Measurements from ENCODE around the gene POLR2E. TPM values are rescaled to one million over a fixed set of nuclear protein-coding genes. Genes with fewer than 3 reads are reported as not detected.

POLR2E gene
- total and polyA plus RNA-seq, 2 donors from 2014 or later, result 158 to 189 TPM

DNA sequence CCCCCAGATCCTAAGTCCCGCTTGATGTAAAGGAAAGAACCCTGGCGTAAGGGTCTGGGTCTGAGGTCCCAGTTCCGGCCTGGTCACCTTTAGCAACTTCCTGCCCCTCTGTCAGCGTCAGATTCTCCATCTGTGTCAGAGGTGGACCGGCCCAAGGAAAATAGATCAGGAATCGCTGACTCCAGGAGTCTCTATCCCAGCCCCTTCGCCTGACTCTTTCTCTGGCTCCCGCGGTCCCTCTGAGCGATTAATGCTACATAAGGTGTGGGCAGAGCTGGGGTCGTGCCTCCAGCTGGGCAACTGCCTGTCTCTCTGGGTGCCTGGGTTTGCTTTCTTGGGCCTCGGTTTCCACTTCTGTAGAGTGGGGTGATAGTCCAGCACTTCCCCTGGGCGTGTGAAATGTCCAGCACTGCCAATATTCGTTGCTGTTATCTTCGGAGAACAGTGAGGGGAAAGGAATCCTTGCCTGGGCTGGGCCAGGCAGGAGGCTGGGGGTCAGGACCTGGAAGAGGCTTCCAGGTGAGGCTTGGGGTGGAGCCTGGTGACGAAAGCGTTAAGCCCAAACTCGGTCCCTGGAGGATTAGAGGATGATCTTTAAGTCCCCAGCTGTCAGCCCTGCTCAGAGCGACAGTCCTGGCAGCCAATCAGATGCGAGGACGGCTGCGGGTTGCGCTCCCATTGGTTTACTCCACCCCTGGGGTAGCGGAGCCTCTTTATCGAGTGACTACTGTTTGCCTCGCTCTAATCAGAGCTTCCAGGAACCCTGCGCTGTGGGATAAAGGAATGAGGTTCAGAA lies 54.5 kb downstream of the POLR2E start:
- intact Hi-C loops (cut with DNase I), result no loop called here
- Histone ChIP-seq H3K4me1 (ENCODE audit: control insufficient read depth in 2 of 3, insufficient read depth in 2 of 3, low read depth in 1 of 3, low read length in 3 of 3) (peaks cover 0 to 19% (median 9%) of the 10 kb centered on the region in 3 donors), H3K9ac (ENCODE audit: low read length in 3 of 3) (peak overlapping the region in 2 of 3 donors; percentile 27 to 71), H3K9me3 (ENCODE audit: control insufficient read depth in 2 of 3, insufficient read depth in 1 of 3, low read length in 3 of 3) (no peaks in the 10 kb centered on the region), H3K27ac (ENCODE audit: low read depth in 2 of 2, low read length in 2 of 2) (peak overlapping the region in 1 of 2 donors; percentile 43), H3K4me3 (ENCODE audit: low read length in 3 of 3) (peak overlapping the region; percentile 46 to 74 (median 51)), H3K27me3 (ENCODE audit: control insufficient read depth, insufficient read depth, low read length) (no peaks in the 10 kb centered on the region), H3K36me3 (ENCODE audit: control insufficient read depth in 2 of 3, insufficient read depth in 3 of 3, low read length in 3 of 3) (no peaks in the 10 kb centered on the region)
- TF ChIP-seq, protein P1, sequence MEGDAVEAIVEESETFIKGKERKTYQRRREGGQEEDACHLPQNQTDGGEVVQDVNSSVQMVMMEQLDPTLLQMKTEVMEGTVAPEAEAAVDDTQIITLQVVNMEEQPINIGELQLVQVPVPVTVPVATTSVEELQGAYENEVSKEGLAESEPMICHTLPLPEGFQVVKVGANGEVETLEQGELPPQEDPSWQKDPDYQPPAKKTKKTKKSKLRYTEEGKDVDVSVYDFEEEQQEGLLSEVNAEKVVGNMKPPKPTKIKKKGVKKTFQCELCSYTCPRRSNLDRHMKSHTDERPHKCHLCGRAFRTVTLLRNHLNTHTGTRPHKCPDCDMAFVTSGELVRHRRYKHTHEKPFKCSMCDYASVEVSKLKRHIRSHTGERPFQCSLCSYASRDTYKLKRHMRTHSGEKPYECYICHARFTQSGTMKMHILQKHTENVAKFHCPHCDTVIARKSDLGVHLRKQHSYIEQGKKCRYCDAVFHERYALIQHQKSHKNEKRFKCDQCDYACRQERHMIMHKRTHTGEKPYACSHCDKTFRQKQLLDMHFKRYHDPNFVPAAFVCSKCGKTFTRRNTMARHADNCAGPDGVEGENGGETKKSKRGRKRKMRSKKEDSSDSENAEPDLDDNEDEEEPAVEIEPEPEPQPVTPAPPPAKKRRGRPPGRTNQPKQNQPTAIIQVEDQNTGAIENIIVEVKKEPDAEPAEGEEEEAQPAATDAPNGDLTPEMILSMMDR (IDR thresholded peaks at IDR 0.05; ENCODE audit: borderline replicate concordance, extremely low read depth, insufficient read depth), result no peak
- FAIRE-seq (no peak), DNase-seq (peak; percentile 88 to 95 (median 91))

DNA sequence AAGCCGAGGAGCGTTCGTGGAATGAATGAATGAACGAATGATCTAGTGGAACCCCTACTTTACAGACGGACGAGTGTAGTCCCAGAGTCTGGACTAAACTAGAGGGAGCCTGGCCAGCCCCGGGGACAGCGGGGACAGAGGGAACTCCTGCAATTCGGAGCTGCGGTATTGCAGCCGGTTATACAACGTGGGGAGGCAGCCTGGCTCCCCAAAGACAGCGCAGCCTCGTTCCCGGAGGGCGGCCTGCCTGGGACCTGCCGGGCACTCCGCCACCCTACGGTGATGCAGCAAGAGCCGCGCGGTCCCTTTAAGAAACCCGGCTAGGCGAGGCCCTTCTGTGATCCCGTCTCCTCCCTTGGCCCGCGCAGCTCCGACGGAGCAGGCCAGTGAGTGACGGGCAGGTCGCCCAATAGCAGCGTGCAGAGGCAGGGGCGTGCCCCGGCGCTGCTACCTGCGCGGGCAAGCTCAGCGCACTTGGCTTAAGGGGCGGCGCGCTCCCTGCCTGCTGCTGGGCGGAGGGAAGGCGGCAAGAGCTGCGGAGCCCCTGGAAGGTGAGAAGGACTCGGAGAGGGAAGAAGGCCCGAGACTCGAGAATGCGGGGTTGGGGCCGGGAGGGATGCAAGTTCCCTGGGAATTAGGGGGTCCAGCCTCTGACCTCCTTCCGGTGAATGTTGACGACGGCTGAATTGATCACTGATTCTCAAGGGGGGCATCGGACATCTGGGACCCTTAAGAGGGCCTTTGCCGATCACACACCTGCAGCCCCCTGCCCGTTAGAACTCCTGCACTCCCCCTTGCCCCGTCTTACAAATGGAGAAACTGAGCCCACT lies 55.3 kb downstream of the POLR2E start, which contains the start of gene ABCA7:
Gene ABCA7 (plus strand): TSS at position 462 of the 830 bp plus-strand sequence. CDS start 1,255 bp downstream, outside the sequence.
- intact Hi-C loops (cut with DNase I), result no loop called here
- H3K4me3 ChIP-seq (ENCODE audit: low read length in 3 of 3), result peak within 1 kb of the TSS; percentile 46 to 74 (median 51)
- DNase-seq (peak; percentile 98 to 99 (median 99)), FAIRE-seq (no peak)
- no peaks in the 10 kb centered on the region for H3K27me3 ChIP-seq (ENCODE audit: control insufficient read depth, insufficient read depth, low read length)
- TF ChIP-seq, protein P1 (IDR thresholded peaks at IDR 0.05; ENCODE audit: borderline replicate concordance, extremely low read depth, insufficient read depth), result peak; percentile 17
- peak within 1 kb of the TSS in 1 of 2 donors; percentile 43 for H3K27ac ChIP-seq (ENCODE audit: low read depth in 2 of 2, low read length in 2 of 2)
- H3K9ac ChIP-seq (ENCODE audit: low read length in 3 of 3), result peak within 1 kb of the TSS; percentile 26 to 71 (median 27)
- no peaks in the 10 kb centered on the region for H3K9me3 ChIP-seq (ENCODE audit: control insufficient read depth in 2 of 3, insufficient read depth in 1 of 3, low read length in 3 of 3)
- H3K36me3 ChIP-seq (ENCODE audit: control insufficient read depth in 2 of 3, insufficient read depth in 3 of 3, low read length in 3 of 3), result no peaks in the 10 kb centered on the region
- H3K4me1 ChIP-seq (ENCODE audit: control insufficient read depth in 2 of 3, insufficient read depth in 2 of 3, low read depth in 1 of 3, low read length in 3 of 3), result peaks cover 0 to 19% (median 9%) of the 10 kb centered on the region in 3 donors

DNA sequence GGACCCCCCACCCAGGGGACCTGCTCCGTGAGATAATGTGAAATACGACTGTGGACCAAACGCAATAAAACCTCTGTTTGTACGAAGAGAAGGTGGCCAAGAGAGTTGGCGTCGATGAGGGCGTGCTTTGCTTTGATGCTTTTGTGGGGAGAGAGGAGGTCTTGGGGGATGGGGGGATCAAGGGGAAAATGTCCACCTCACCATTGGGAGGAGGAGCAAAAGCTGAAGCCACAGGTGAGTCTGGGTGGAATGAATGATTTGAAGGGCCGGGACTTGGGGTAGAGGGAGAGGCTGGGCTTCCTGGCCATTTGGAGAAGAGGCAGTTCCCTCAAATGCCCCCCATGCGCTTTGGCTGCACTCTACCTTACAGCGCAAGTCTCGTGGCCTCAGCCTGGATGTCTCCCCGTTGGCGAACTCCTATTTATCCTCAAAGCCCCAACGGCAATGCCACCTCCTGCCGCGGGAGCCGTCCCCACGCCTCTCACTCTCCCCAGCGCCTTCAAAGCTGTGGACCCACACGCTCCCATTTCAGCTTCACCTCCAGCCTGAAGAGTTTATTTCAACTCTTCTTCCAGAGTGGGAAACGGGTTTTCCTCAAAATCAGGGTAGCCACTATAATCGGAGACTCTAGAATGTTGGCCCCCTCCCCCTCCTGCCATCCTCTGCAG lies 56.1 kb downstream of the POLR2E start:
- Histone ChIP-seq H3K36me3 (ENCODE audit: control insufficient read depth in 2 of 3, insufficient read depth in 3 of 3, low read length in 3 of 3) (no peaks in the 10 kb centered on the region), H3K9me3 (ENCODE audit: control insufficient read depth in 2 of 3, insufficient read depth in 1 of 3, low read length in 3 of 3) (no peaks in the 10 kb centered on the region), H3K9ac (ENCODE audit: low read length in 3 of 3) (no peak overlapping the region), H3K27ac (ENCODE audit: low read depth in 2 of 2, low read length in 2 of 2) (no peak overlapping the region), H3K4me3 (ENCODE audit: low read length in 3 of 3) (peak overlapping the region in 1 of 3 donors; percentile 74), H3K27me3 (ENCODE audit: control insufficient read depth, insufficient read depth, low read length) (no peaks in the 10 kb centered on the region), H3K4me1 (ENCODE audit: control insufficient read depth in 2 of 3, insufficient read depth in 2 of 3, low read depth in 1 of 3, low read length in 3 of 3) (peaks cover 0 to 19% (median 9%) of the 10 kb centered on the region in 3 donors)
- TF ChIP-seq, protein P1 (IDR thresholded peaks at IDR 0.05; ENCODE audit: borderline replicate concordance, extremely low read depth, insufficient read depth), result no peak
- intact Hi-C loops (cut with DNase I), result no loop called here
- FAIRE-seq (no peak), DNase-seq (no peak)
